Activated T-helper 1 cell treated with anti-CD3 and anti-CD28 coated beads, Interleukin-2, amount 50 U/mL, for 16 hours (primary cell): Measurements from ENCODE around the gene TBC1D13.
"Not testable (repeated sequence)": the region's sequence is repeated elsewhere in the genome, so short reads cannot be mapped to it uniquely, and the experiment has no call there.

Experiments used
- DNase-seq, 2 donors: peaks; one replicate each; pipeline ENCODE4 v3.0.0-alpha.2; 2020; ENCODE audit warnings: low read depth in 1 of 2, low spot score in 1 of 2

Gene TBC1D13

DNA sequence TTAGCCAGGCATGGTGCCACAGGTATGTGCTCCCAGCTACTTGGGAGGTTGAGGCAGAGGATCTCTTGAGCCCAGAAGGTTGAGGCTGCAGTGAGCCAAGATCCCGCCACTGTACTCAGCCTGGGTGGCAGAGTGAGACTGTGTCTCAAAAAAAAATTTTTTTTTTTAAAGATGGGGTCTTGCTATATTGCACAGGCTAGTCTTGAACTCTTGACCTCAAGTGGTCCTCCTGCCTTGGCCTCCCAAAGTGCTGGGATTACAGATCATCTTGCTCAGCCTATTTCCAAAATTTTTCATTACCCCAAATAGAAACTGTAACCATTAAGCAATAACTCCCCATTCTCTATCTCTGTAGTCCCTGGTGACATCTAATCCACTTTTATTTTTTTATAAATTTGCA, 4.4 kb upstream of the TBC1D13 start:
- no peak for DNase-seq

DNA sequence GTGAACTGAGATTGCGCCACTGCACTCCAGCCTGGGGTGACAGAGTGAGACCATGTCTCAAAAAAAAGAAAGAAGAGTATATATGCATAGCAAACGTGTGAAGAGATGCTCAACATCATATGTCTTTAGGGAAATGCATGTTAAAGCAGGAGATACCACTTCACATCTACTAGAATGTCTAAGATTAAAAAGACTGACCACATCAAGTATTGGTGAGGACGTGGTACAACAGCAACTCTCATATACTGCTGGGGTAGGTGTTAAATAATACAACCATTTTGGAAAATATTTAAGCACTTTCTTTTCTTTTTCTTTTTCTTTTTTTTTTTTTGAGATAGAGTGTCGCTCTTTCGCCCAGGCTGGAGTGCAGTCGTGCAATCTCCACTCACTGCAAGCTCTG, 1.6 kb upstream of the TBC1D13 start:
- DNase-seq: no peak

- DNase-seq: no peak
Observed at GRCh38 chr9:128787659-128788058, 606 bp downstream of the TBC1D13 start.

GRCh38 chr9:128788445-128788844, 1.4 kb downstream of the TBC1D13 start:
- no peak for DNase-seq

GRCh38 chr9:128790536-128790935, 3.5 kb downstream of the TBC1D13 start:
- no peak for DNase-seq

DNA sequence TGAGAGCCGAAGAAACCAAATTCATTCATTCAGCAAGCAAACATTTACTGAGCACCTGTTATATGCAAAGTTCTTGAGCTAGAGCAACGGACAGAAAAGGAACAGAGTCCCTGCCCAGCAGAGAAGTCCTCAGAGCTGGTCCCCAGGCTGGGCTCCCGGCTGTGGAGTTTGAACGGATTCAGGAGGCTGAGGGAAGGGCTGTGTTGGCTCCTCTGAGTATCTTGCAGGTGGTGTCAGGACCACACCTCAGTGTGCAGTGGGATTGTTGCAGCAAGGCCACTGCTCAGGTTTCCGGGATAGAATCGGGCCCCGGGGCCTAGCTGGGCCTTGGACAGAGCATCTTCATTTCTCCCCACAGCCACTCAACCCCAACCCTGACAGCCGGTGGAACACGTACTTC, 5.1 kb downstream of the TBC1D13 start:
- no peak for DNase-seq

DNA sequence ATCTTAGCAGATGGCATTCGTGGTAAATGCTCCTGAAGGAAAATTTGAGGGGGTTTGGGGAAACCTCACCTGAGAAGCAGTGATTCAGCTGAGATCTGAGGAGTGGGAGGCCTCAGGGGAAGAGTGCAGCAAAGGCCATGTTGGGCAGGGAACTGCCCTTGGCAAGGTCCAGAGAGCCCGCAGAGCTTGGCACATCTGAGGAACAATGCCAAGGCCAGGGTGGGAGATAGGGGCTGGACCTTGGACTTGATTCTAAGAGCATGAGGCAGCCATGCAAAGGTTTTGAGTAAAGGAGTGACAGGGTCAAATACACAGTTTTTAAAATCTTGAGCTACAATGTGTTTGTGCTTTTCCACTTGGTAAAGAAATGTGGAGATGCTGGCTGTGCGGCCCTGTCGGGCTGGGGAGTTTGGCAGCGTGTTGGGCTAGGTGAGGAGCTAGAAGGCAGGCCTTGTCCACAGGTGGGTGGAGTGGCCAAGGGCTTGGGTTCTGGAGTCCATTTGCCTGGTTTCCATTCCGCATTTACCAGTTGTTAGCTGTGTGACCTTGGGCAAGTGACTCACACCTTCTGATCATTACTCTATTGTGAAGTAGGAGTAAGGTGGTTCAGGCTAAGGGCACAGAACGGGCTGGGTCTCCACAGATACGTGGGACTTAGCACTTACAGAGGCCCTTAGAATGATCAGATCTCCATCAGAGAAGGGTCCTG, 6.1 kb downstream of the TBC1D13 start:
- no peak for DNase-seq

DNA sequence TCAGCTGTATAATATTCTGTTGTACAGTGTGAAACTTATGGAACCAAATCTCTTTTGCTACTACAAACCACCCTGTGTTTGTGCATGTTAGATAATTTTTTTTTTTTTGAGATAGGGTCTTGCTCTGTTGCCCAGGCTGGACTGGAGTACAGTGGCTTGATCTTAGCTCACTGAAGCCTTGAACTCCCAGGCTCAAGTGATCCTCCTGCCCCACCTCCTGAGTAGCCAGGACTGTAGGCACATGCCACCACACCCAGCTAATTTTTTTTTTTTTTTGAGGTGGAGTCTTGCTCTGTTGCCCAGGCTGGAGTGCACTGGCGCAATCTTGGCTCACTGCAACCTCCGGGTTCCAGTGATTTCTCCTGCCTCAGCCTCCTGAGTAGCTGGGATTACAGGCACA, 7.9 kb downstream of the TBC1D13 start:
- DNase-seq: not testable (repeated sequence)

DNA sequence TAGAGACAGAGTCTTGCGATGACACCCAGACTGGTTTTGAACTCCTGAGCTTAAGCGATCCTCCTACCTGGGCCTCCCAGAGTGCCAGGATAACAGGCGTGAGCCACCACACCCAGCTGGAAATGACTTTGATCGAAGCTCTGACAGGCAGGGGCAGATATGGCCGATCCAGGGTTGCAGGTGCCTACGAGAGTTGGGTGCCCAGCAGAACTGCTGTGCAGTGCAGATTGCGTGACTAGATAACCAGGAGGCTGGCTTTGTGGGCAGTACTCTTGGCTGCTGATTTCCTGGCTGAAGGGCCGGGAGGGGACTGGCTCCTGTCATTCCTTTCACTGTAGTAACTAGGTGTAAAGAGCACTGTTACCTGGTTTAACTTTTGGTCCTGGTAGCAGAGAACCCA, 11.8 kb downstream of the TBC1D13 start:
- DNase-seq: no peak

- DNase-seq: no peak
Observed at GRCh38 chr9:128800061-128800460, 13.0 kb downstream of the TBC1D13 start.

GRCh38 chr9:128802482-128802881, 15.4 kb downstream of the TBC1D13 start:
- DNase-seq: no peak

DNA sequence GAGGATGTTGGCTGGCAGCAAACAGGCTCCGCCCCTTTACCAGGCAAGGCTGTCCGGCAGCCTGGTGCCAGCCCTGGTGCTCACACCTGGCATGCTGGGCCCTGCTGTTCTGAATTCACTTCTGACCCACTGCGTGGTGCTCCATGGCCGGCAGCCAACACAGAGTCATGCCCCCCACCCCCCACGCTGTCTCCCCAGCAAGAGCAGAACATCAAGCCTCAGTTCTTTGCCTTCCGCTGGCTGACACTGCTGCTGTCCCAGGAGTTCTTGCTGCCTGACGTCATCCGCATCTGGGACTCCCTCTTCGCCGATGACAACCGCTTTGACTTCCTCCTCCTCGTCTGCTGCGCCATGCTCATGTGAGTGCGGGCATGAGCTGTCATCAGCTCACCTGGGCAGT, 18.6 kb downstream of the TBC1D13 start:
- no peak for DNase-seq

GRCh38 chr9:128807827-128808226, 20.8 kb downstream of the TBC1D13 start:
- no peak for DNase-seq

- no peak for DNase-seq
Observed at GRCh38 chr9:128808543-128808942, 21.5 kb downstream of the TBC1D13 start.

GRCh38 chr9:128809036-128809599, 22.1 kb downstream of the TBC1D13 start:
- no peak for DNase-seq

- DNase-seq: no peak
Observed at GRCh38 chr9:128809831-128810230, 22.8 kb downstream of the TBC1D13 start.

DNA sequence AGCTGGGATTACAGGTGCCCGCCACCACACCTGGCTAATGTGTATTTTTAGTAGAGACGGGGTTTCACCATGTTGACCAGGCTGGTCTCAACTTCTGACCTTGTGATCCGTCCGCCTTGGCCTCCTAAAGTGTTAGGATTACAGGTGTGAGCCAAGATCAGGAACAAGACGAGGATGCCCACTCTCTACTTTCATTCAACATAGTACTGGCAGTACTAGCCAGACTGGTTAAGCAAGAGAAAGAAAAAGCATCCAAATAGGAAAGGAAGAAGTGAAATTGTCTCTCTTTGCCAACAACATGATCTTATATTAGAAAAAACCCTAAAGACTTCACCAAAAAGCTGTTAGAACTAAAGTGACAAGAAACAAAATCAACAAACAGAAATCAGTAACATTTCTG, 23.8 kb downstream of the TBC1D13 start:
- DNase-seq: no peak

DNA sequence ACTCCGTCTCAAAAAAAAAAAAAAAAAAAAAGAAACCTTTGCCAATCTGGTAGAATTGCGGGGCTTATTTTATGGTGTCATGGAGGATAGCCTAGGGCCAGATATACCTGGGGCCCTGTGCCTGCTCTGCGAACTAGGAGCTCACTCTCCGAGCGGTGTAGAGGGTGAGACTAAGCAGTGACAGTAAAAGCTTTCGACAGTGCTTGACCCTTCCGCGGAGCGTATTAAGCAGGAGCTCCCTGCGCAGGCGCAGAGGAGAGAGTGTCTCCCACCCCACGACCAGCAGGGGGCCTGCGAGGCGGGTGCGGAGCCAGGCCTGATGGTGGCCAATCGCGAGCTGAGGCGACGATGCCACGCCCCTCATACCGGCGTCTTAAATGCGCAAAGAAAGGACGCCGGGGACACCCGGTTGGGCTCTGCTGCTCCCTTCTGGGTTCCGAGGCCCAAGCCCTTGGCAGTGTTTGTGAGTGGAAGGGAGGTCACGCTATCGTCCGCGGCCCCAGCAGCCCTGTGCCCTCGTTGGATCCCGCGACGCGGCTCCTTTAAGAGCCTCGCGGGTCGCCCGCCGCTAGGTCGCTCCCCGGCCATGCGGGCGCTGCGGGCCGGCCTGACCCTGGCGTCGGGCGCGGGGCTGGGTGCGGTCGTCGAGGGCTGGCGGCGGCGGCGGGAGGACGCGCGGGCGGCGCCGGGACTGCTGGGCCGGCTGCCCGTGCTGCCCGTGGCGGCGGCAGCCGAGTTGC, 31.2 kb downstream of the TBC1D13 start, which contains the start of gene ENDOG:
TSS of gene ENDOG (plus strand) at position 402 of the 740 bp plus-strand sequence. CDS start at position 587, 185 bp downstream.
- peak; percentile 93 to 96 for DNase-seq

DNA sequence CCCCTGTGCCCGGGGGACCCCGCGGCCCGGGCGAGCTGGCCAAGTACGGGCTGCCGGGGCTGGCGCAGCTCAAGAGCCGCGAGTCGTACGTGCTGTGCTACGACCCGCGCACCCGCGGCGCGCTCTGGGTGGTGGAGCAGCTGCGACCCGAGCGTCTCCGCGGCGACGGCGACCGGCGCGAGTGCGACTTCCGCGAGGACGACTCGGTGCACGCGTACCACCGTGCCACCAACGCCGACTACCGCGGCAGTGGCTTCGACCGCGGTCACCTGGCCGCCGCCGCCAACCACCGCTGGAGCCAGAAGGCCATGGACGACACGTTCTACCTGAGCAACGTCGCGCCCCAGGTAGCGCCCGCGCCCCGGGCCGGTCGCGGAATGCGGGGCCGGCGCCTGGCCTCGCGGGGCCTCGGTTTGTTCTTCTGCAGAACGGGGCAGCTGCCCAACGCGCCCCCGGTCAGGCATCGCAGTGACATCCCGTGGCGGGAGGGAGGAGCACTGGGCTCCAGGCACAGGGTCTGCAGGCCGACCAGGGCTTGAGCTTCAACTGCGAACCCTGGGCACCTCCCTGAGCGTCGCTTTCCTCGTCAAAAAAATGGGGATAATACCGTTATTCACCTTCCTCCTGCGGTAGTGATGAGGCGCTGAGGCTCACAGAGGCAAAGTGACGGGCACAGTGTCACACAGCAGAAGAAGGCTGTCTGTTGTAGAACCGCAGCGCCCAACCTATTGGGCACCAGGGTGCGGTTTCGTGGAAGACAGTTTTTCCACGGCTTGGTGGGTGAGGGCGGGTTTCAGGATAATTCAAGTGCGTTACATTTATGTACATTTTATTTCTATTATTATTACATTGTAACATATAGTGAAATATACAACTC, 32.0 kb downstream of the TBC1D13 start:
- DNase-seq: peak in 1 of 2 donors; percentile 16

DNA sequence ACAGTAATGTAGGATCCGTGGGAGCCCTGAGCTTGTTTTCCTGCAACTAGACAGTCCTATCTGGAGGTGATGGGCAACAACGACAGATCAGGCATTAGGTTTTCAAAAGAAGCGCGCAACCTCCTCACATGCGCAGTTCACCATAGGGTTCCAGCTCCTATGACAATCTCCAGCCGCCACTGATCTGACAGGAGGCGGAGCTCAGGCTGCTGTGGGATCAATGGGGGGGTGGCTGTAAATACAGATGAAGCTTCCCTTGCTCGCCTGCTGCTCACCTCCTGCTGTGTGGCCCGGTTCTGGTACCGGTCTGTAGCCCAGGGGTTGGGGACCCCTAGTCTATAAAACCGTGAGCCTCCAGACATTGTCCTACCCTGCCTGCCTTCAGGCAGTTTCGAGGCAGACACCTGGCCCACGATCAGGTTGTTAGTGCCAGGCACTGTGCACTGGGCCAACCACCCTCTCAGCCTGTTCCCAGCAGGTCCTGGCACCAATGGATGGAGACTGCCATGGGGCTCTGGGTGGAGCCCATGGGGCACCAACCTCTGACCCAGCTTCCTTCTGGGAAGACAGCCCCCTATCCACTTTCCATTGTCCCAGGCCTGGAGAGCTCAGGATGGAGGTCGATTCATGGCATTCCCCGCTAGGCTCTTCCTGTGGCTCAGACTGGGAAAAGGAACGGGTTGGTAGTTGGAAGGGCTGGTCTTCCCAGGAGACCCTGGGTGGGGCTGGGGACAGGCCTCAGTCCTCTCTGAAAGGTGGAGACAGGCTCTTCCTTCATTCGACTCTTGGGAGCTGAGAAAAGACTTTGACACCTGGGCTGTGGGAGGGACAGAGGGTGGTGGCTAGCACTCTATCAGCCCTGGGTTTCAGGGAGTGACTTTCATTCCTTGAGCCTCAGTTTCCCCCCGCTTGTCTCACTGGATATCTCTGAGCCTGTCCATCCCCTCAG, 32.9 kb downstream of the TBC1D13 start:
- DNase-seq: no peak
